GM12878 (cell line): ENCODE data around the gene TGFB1I1. TPM values are rescaled to one million over a fixed set of nuclear protein-coding genes. Genes with fewer than 3 reads are reported as not detected.
A peak's percentile ranks its signal among the peaks of the same experiment; 100 is the strongest.
"Not testable (repeated sequence)": the region's sequence is repeated elsewhere in the genome, so short reads cannot be mapped to it uniquely, and the experiment has no call there.

Experiments used
- ATAC-seq: fragments of 200-7000 bp; cut with Tn5 transposase; 3 replicates; pipeline ENCODE4 v1.9.1; 2020; ENCODE audit warnings: mild to moderate bottlenecking, moderate library complexity
- BruUV-seq: library from RNA; stranded (reverse); fragments of 400-500 nt; replicated peaks from 2 replicates; lab custom pipeline; 2021; lab: Mats Ljungman, UMichigan
- CTCF ChIA-PET: fragments of 300-600 bp; sonication (Branson Sonifier 250); formaldehyde crosslinking; extraction: SDS; loops from one replicate; lab custom pipeline; 2021; ENCODE audit warnings: inconsistent platforms; lab: Yijun Ruan, JAX
- POLR2A ChIA-PET: fragments of 350-600 bp; formaldehyde crosslinking; extraction: SDS; loops from one replicate; lab custom pipeline; 2021; ENCODE audit warnings: inconsistent platforms; lab: Charles Lee
- RAD21 ChIA-PET: fragments of 300-600 bp; sonication (Branson Sonifier 250); formaldehyde crosslinking; loops from one replicate; lab custom pipeline; 2023; ENCODE audit warnings: antibody characterized with exemption; ENCODE audit not compliant: unreplicated experiment; lab: Charles Lee
- SMC1A ChIA-PET: fragments of 300-600 bp; sonication (Branson Sonifier 250); formaldehyde crosslinking; loops from one replicate; lab custom pipeline; 2023; ENCODE audit not compliant: unreplicated experiment, uncharacterized antibody; lab: Charles Lee
- DNase-seq: peaks from one replicate; pipeline ENCODE4 v3.0.0-alpha.2; 2011; ENCODE audit warnings: low read depth, low spot score
- FAIRE-seq: peaks from 3 replicates; lab custom pipeline; 2011; peaks lifted over from hg19 to GRCh38; lab: Jason Lieb, UNC
- H2AFZ ChIP-seq: 2 replicates; pipeline ENCODE4 v1.6.0; 2011; ENCODE audit warnings: low read depth, low read length, control low read depth; ENCODE audit not compliant: control insufficient read depth
- H3K27ac ChIP-seq: 2 replicates; pipeline ENCODE4 v1.5.1; 2011; ENCODE audit warnings: control low read depth; ENCODE audit not compliant: control insufficient read depth, insufficient read depth
- H3K27me3 ChIP-seq, 2 experiments: replicated peaks in 1 of 2; 2 replicates each; pipeline versions ENCODE4 v1.6.0 to v1.6.1; 2011; ENCODE audit warnings: low read length in 1 of 2; ENCODE audit not compliant: control insufficient read depth in 2 of 2, insufficient read depth in 2 of 2
- H3K36me3 ChIP-seq, 2 experiments: 2 replicates each; pipeline ENCODE4 v1.5.1; 2011; ENCODE audit warnings: low read length in 1 of 2; ENCODE audit not compliant: control insufficient read depth in 2 of 2, insufficient read depth in 2 of 2
- H3K4me1 ChIP-seq: 2 replicates; pipeline ENCODE4 v1.6.1; 2011; ENCODE audit warnings: mild to moderate bottlenecking, low read length, moderate library complexity, mixed read lengths; ENCODE audit not compliant: control insufficient read depth, insufficient read depth
- H3K4me2 ChIP-seq: 2 replicates; pipeline ENCODE4 v1.6.0; 2011; ENCODE audit warnings: control low read depth; ENCODE audit not compliant: control insufficient read depth, insufficient read depth
- H3K4me3 ChIP-seq: fragments of 200-600 bp; sonication (generic); 2 replicates; pipeline ENCODE4 v1.5.1; 2016
- H3K79me2 ChIP-seq: 2 replicates; pipeline ENCODE4 v1.6.0; 2011; ENCODE audit warnings: low read length; ENCODE audit not compliant: control insufficient read depth, insufficient read depth
- H3K9ac ChIP-seq: 2 replicates; pipeline ENCODE4 v1.8.0; 2011; ENCODE audit warnings: low read length, control low read depth, mixed read lengths; ENCODE audit not compliant: control insufficient read depth, insufficient read depth
- H3K9me3 ChIP-seq: replicated peaks from 3 replicates; pipeline ENCODE4 v1.5.1; 2011; ENCODE audit warnings: mild to moderate bottlenecking, low read length; ENCODE audit not compliant: control insufficient read depth, insufficient read depth
- H4K20me1 ChIP-seq: 2 replicates; pipeline ENCODE4 v1.6.0; 2011; ENCODE audit not compliant: control insufficient read depth, insufficient read depth
- BACH1 ChIP-seq: fragments of 450-650 bp; IDR thresholded peaks from 2 replicates; pipeline ENCODE4 v1.6.1; 2017; ENCODE audit warnings: mild to moderate bottlenecking, borderline replicate concordance
- BHLHE40 ChIP-seq, 2 experiments: fragments of 450-650 bp in 1 of 2; IDR thresholded peaks; 2 replicates each; pipeline ENCODE4 v1.6.1; 2011 to 2017; ENCODE audit warnings: low read depth in 2 of 2, borderline replicate concordance in 1 of 2, improper control_type of control experiment in 1 of 2, low read length in 1 of 2, mild to moderate bottlenecking in 1 of 2
- CEBPB ChIP-seq, 2 experiments: fragments of 150-350 bp in 1 of 2; IDR thresholded peaks; 2 replicates each; pipeline ENCODE4 v1.6.1; 2012 to 2014; ENCODE audit warnings: low read depth in 2 of 2, low read length in 2 of 2, borderline replicate concordance in 1 of 2, inconsistent platforms in 1 of 2
- EED ChIP-seq: sonication (generic); IDR thresholded peaks from 2 replicates; pipeline ENCODE4 v1.6.1; 2016; ENCODE audit warnings: antibody characterized with exemption, low read depth
- IKZF2 ChIP-seq, 2 experiments: fragments of 450-650 bp; IDR thresholded peaks; 2 replicates each; pipeline ENCODE4 v1.6.1; 2017; ENCODE audit warnings: mild to moderate bottlenecking in 2 of 2, moderate library complexity in 2 of 2
- LARP7 ChIP-seq: fragments of 450-650 bp; IDR thresholded peaks from 2 replicates; pipeline ENCODE4 v1.6.1; 2017; ENCODE audit warnings: mild to moderate bottlenecking
- NFYB ChIP-seq: IDR thresholded peaks from 2 replicates; pipeline ENCODE4 v1.6.1; 2011; ENCODE audit warnings: low read depth, mild to moderate bottlenecking, low read length, improper control_type of control experiment, moderate library complexity; ENCODE audit not compliant: insufficient read depth
- NR2F1 ChIP-seq: fragments of 450-650 bp; conservative IDR thresholded peaks from 2 replicates; pipeline ENCODE4 v1.6.1; 2017; ENCODE audit warnings: mild to moderate bottlenecking
- PAX5 ChIP-seq: IDR thresholded peaks from 2 replicates; pipeline ENCODE4 v1.6.1; 2011; ENCODE audit warnings: low read depth, low read length, borderline replicate concordance
- PAX8 ChIP-seq: fragments of 450-650 bp; IDR thresholded peaks from 2 replicates; pipeline ENCODE4 v1.6.1; 2017; ENCODE audit warnings: mild to moderate bottlenecking, moderate library complexity
- POU2F2 ChIP-seq: IDR thresholded peaks from 3 replicates; pipeline ENCODE4 v1.6.1; 2011; ENCODE audit warnings: low read depth, mild to moderate bottlenecking, low read length, borderline replicate concordance
- RUNX3 ChIP-seq: IDR thresholded peaks from 2 replicates; pipeline ENCODE4 v1.6.1; 2012; ENCODE audit warnings: low read length, inconsistent platforms
- SIN3A ChIP-seq: IDR thresholded peaks from 2 replicates; pipeline ENCODE4 v1.6.1; 2012; ENCODE audit warnings: low read depth, low read length, improper control_type of control experiment
- ZBED1 ChIP-seq: IDR thresholded peaks from 2 replicates; pipeline ENCODE4 v1.6.1; 2016; ENCODE audit warnings: borderline replicate concordance
- ZNF274 ChIP-seq: IDR thresholded peaks from one replicate; pipeline ENCODE4 v1.8.0; 2011; ENCODE audit not compliant: insufficient read length, insufficient read depth
- whole genome bisulfite sequencing: methylation state at CpG from one replicate; pipeline ENCODE4 v1.1.6; 2016; ENCODE audit warnings: low lambda C conversion rate; ENCODE audit not compliant: insufficient replicate concordance, insufficient coverage; ENCODE audit errors: missing lambda C conversion rate; 5-methylcytosine and 5-hydroxymethylcytosine counted together
- in situ Hi-C: fragments of 300-500 bp; cut with MboI; formaldehyde crosslinking; loops from 9 replicates; pipeline ENCODE4 v1.14.3; 2018; ENCODE audit warnings: mixed read lengths
- intact Hi-C: fragments of 100-400 bp; cut with micrococcal nuclease; formaldehyde crosslinking; loops from one replicate; pipeline ENCODE4 v1.14.2; 2022; ENCODE audit not compliant: unreplicated experiment
- polyA plus RNA-seq, 11 experiments: library from polyadenylated mRNA; depleted of rRNA in 4 of 11; unstranded in 6 of 11; stranded (reverse) in 5 of 11; fragments of >200 nt; fragmentation: Nextera tagmentation in 4 of 11; fragmentation: Illumina TruSeq in 1 of 11; extraction: Ambion mirVana in 4 of 11; extraction: Trizol in 1 of 11; gene quantifications; 1 replicate in 1 of 11; 2 replicates in 10 of 11; pipeline versions ENCODE4 v1.2.1 to v1.2.3, GENCODE V29; 2011 to 2016; ENCODE audit warnings: inconsistent platforms in 2 of 11, missing spikeins in 2 of 11, low read depth in 1 of 11
- total RNA-seq, 4 experiments: library from RNA; depleted of rRNA in 3 of 4; stranded (reverse); fragments of >200 nt in 3 of 4; fragmentation: Illumina TruSeq in 1 of 4; extraction: Trizol in 1 of 4; gene quantifications; 2 replicates each; pipeline versions ENCODE4 v1.2.1 to v1.2.3, GENCODE V29; 2013 to 2021
- TF ChIP-seq, protein P1 (sequence below): fragments of 450-650 bp; IDR thresholded peaks from 2 replicates; pipeline ENCODE4 v1.6.1; 2018; ENCODE audit warnings: borderline replicate concordance, mild to moderate bottlenecking; ENCODE audit not compliant: partially characterized antibody

Gene TGFB1I1
- total and polyA plus RNA-seq, 10 of the 15 experiments (the other 5 are each of a cell fraction or from before 2014, with no cell fraction given), result 0.13 to 2.3 (median 0.41) TPM; not detected in 2

- TF ChIP-seq IKZF2 (IDR thresholded peaks at IDR 0.05) (0 out of 4 replicates have a peak, but pooled peaks of 1 of the 2 experiments have one; percentile 15), RUNX3 (peak; percentile 72), POU2F2 (peak; percentile 81; the same call in 2 of the 3 replicates), NR2F1 (peak; percentile 43; the same call in 1 of the 2 replicates), BHLHE40 (IDR thresholded peaks at IDR 0.05; ENCODE audit: borderline replicate concordance in 1 of 2, low read depth in 2 of 2, low read length in 1 of 2) (peak; percentile 54 to 68; a peak in 3 of 4 replicates)
- ChIA-PET RAD21 (interaction anchor here (0.9 to 1.9 kb wide), 5 partner anchors 10 to 94 kb away, joined by 3 to 5 read pairs (median 3); no protein-coding TSS in a partner anchor), SMC1A (interaction anchor here (0.9 to 5.5 kb wide), 7 partner anchors 9 to 295 kb away, joined by 3 to 31 read pairs (median 5); partner anchors contain the start of gene COX6A2), CTCF (interaction anchor here (1.0 to 5.7 kb wide), 5 partner anchors 8 to 297 kb away, joined by 3 to 45 read pairs (median 4); no protein-coding TSS in a partner anchor)
- H3K79me2 ChIP-seq, H2AFZ ChIP-seq, intact Hi-C loops, H3K4me1 ChIP-seq, H3K36me3 ChIP-seq, H3K9me3 ChIP-seq, H3K27ac ChIP-seq, H3K4me2 ChIP-seq, DNase-seq, BruUV-seq, H3K27me3 ChIP-seq, H4K20me1 ChIP-seq, POLR2A ChIA-PET, H3K4me3 ChIP-seq, H3K9ac ChIP-seq: not testable (repeated sequence)
- FAIRE-seq (peak; percentile 81), ATAC-seq (peak; percentile 27; the same call in 2 of the 3 replicates)
- WGBS, result 0% methylated on average over 3 of the region's 4 CpGs
- in situ Hi-C loops, result loop anchor here (25.0 kb wide), 1 partner anchor 452 kb away; the partner anchor contains the start of gene HSD3B7
Measured at GRCh38 chr16:31439023-31439422, 32.9 kb upstream of the TGFB1I1 start.

GRCh38 chr16:31439519-31439918 is 32.4 kb upstream of the TGFB1I1 start:
- ChIA-PET SMC1A (interaction anchor here (1.1 to 5.5 kb wide), 9 partner anchors 9 to 437 kb away, joined by 3 to 31 read pairs (median 4); partner anchors contain the start of gene COX6A2), RAD21 (interaction anchor here (0.5 to 1.9 kb wide), 5 partner anchors 9 to 337 kb away, joined by 3 to 5 read pairs (median 4); no protein-coding TSS in a partner anchor), CTCF (interaction anchor here (1.2 to 5.7 kb wide), 7 partner anchors 9 to 486 kb away, joined by 3 to 45 read pairs (median 5); no protein-coding TSS in a partner anchor), POLR2A (no interaction called here)
- Histone ChIP-seq H3K4me2 (no peak overlapping the region; the same call in 1 of the 2 replicates), H3K9ac (no peak overlapping the region), H2AFZ (no peak overlapping the region), H3K27ac (no peak overlapping the region), H3K4me1 (no peaks in the 10 kb centered on the region), H3K27me3 (no peaks in the 10 kb centered on the region), H4K20me1 (no peaks in the 10 kb centered on the region), H3K36me3 (no peaks in the 10 kb centered on the region), H3K9me3 (no peaks in the 10 kb centered on the region), H3K79me2 (no peaks in the 10 kb centered on the region), H3K4me3 (no peak overlapping the region)
- FAIRE-seq (no peak), ATAC-seq (no peak), DNase-seq (no peak)
- no TSS peak for BruUV-seq
- intact Hi-C loops (no loop called here), in situ Hi-C loops (loop anchor here (25.0 kb wide), 1 partner anchor 452 kb away; the partner anchor contains the start of gene HSD3B7)
- WGBS, result 46% methylated on average over 3 of the region's 3 CpGs
- TF ChIP-seq, protein P1, sequence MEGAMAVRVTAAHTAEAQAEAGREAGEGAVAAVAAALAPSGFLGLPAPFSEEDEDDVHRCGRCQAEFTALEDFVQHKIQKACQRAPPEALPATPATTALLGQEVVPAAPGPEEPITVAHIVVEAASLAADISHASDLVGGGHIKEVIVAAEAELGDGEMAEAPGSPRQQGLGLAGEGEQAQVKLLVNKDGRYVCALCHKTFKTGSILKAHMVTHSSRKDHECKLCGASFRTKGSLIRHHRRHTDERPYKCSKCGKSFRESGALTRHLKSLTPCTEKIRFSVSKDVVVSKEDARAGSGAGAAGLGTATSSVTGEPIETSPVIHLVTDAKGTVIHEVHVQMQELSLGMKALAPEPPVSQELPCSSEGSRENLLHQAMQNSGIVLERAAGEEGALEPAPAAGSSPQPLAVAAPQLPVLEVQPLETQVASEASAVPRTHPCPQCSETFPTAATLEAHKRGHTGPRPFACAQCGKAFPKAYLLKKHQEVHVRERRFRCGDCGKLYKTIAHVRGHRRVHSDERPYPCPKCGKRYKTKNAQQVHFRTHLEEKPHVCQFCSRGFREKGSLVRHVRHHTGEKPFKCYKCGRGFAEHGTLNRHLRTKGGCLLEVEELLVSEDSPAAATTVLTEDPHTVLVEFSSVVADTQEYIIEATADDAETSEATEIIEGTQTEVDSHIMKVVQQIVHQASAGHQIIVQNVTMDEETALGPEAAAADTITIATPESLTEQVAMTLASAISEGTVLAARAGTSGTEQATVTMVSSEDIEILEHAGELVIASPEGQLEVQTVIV, result no peak
- no peak for TF ChIP-seq CEBPB (IDR thresholded peaks at IDR 0.05; ENCODE audit: borderline replicate concordance in 1 of 2, low read depth in 2 of 2, low read length in 2 of 2)
- no peak for TF ChIP-seq ZBED1
- TF ChIP-seq EED, result no peak
- no peak for TF ChIP-seq PAX8
- no peak for TF ChIP-seq NFYB
- no peak for TF ChIP-seq PAX5
- no peak for TF ChIP-seq SIN3A
- TF ChIP-seq ZNF274, result no peak
- TF ChIP-seq BACH1, result no peak
- TF ChIP-seq LARP7, result no peak
